HepG2 (cell line): ENCODE measurements around the gene USP36. TPM values are rescaled to one million over a fixed set of nuclear protein-coding genes. Genes with fewer than 3 reads are reported as not detected.
A peak's percentile ranks its signal among the peaks of the same experiment; 100 is the strongest.

Experiments
- AKNA ChIP-seq: sonication (generic); formaldehyde crosslinking; IDR thresholded peaks from 2 replicates; pipeline ENCODE4 v1.4.0; 2020; ENCODE audit warnings: missing genetic modification reagents, borderline replicate concordance
- ARHGAP35 ChIP-seq: sonication (generic); formaldehyde crosslinking; IDR thresholded peaks from 2 replicates; pipeline ENCODE4 v1.9.0; 2022; ENCODE audit warnings: mild to moderate bottlenecking, inconsistent platforms, moderate library complexity, missing genetic modification reagents, borderline replicate concordance
- ARID3A ChIP-seq: IDR thresholded peaks from 2 replicates; pipeline ENCODE4 v1.6.1; 2012; ENCODE audit warnings: low read depth, low read length, improper control_type of control experiment
- ETV6 ChIP-seq: sonication (generic); formaldehyde crosslinking; conservative IDR thresholded peaks from 2 replicates; pipeline ENCODE4 v1.4.0; 2020; ENCODE audit warnings: missing genetic modification reagents
- MTERF4 ChIP-seq: sonication (generic); formaldehyde crosslinking; IDR thresholded peaks from 2 replicates; pipeline ENCODE4 v1.8.0; 2023; ENCODE audit warnings: mild to moderate bottlenecking, missing genetic modification reagents
- NONO ChIP-seq, 2 experiments: fragments of 450-650 bp in 1 of 2; sonication (generic) in 1 of 2; formaldehyde crosslinking in 1 of 2; IDR thresholded peaks in 1 of 2; conservative IDR thresholded peaks in 1 of 2; 2 replicates each; pipeline versions ENCODE4 v1.6.1 to v1.8.0; 2017 to 2022; ENCODE audit warnings: mild to moderate bottlenecking in 1 of 2, missing genetic modification reagents in 1 of 2, moderate library complexity in 1 of 2
- ZBTB46 ChIP-seq: sonication (generic); formaldehyde crosslinking; IDR thresholded peaks from 2 replicates; pipeline ENCODE4 v1.4.0; 2020; ENCODE audit warnings: mild to moderate bottlenecking, missing genetic modification reagents, borderline replicate concordance
- ZC3H13 ChIP-seq: sonication (generic); formaldehyde crosslinking; IDR thresholded peaks from 2 replicates; pipeline ENCODE4 v1.8.1; 2023; ENCODE audit warnings: mild to moderate bottlenecking, missing genetic modification reagents, moderate library complexity
- ZNF44 ChIP-seq: sonication (generic); formaldehyde crosslinking; IDR thresholded peaks from 2 replicates; pipeline ENCODE4 v1.5.1; 2020; ENCODE audit warnings: mild to moderate bottlenecking, missing genetic modification reagents
- ZNF512B ChIP-seq: sonication (generic); formaldehyde crosslinking; IDR thresholded peaks from 2 replicates; pipeline ENCODE4 v1.5.1; 2020; ENCODE audit warnings: missing genetic modification reagents, mild to moderate bottlenecking, borderline replicate concordance
- ZNF543 ChIP-seq: sonication (generic); formaldehyde crosslinking; IDR thresholded peaks from 2 replicates; pipeline ENCODE4 v1.4.0; 2020; ENCODE audit warnings: mild to moderate bottlenecking, missing genetic modification reagents
- ZNF576 ChIP-seq: sonication (generic); formaldehyde crosslinking; IDR thresholded peaks from 2 replicates; pipeline ENCODE4 v1.4.0; 2020; ENCODE audit warnings: mild to moderate bottlenecking, missing genetic modification reagents
- ZNF678 ChIP-seq: sonication (generic); formaldehyde crosslinking; IDR thresholded peaks from 2 replicates; pipeline ENCODE4 v1.4.0; 2020; ENCODE audit warnings: mild to moderate bottlenecking, missing genetic modification reagents
- polyA plus RNA-seq, 8 experiments: library from polyadenylated mRNA; depleted of rRNA in 3 of 8; stranded (reverse) in 7 of 8; unstranded in 1 of 8; fragments of >200 nt; fragmentation: Illumina TruSeq in 4 of 8; extraction: Trizol in 4 of 8; gene quantifications; 2 replicates each; pipeline versions ENCODE4 v1.2.1 to v1.2.3, GENCODE V29; 2011 to 2016; ENCODE audit warnings: low read depth in 4 of 8, missing spikeins in 1 of 8, mixed read lengths in 1 of 8; ENCODE audit not compliant: insufficient read depth in 1 of 8
- total RNA-seq, 5 experiments: library from RNA; depleted of rRNA; stranded (reverse); fragments of >200 nt; fragmentation: Illumina TruSeq; extraction: Trizol; gene quantifications; 2 replicates each; pipeline ENCODE4 v1.2.3, GENCODE V29; 2016; ENCODE audit warnings: low read depth in 1 of 5

Gene USP36
- total and polyA plus RNA-seq, 2 of the 13 experiments (the other 11 are each of a cell fraction or from before 2014, with no cell fraction given): 29.6 to 45.9 TPM

- no peak for TF ChIP-seq NONO (IDR thresholded peaks at IDR 0.05)
- TF ChIP-seq NONO (CRISPR knock-in tag; conservative IDR thresholded peaks at IDR 0.05): peak; percentile 99
- peak; percentile 96 for TF ChIP-seq ARHGAP35
- peak; percentile 93; the same call in 1 of the 2 replicates for TF ChIP-seq ETV6 (CRISPR knock-in tag)
- TF ChIP-seq ARID3A: no peak; the same call in 1 of the 2 replicates
- peak; percentile 86 for TF ChIP-seq ZC3H13 (CRISPR knock-in tag)
- TF ChIP-seq ZNF543 (CRISPR knock-in tag): peak; percentile 93
- TF ChIP-seq ZNF44 (CRISPR knock-in tag): peak; percentile 96
- no peak; the same call in 1 of the 2 replicates for TF ChIP-seq ZNF512B (CRISPR knock-in tag)
- peak; percentile 96; the same call in 1 of the 2 replicates for TF ChIP-seq ZNF576 (CRISPR knock-in tag)
- TF ChIP-seq AKNA: peak; percentile 64
- peak; percentile 83; the same call in 1 of the 2 replicates for TF ChIP-seq ZBTB46
- TF ChIP-seq ZNF678: no peak; the same call in 1 of the 2 replicates
- TF ChIP-seq MTERF4 (CRISPR knock-in tag): peak; percentile 99
These were observed at the start of gene USP36 (continued) for GRCh38 chr17:78840780-78841611.
